Body of pancreas (tissue), 4 donors: ENCODE results near the gene GSG1L. TPM values are rescaled to one million over a fixed set of nuclear protein-coding genes. Genes with fewer than 3 reads are reported as not detected.
"Not testable (repeated sequence)": the region's sequence is repeated elsewhere in the genome, so short reads cannot be mapped to it uniquely, and the experiment has no call there.

Experiments used
- ATAC-seq: fragments of 150-250 bp; one replicate; pipeline ENCODE4 v1.9.1; 2016
- DNase-seq, 4 donors: peaks; one replicate each; pipeline ENCODE4 v3.0.0-alpha.2; 2019
- H3K27ac ChIP-seq, 4 donors: fragments of 200-600 bp; sonication (generic); 1 replicate in 3 of 4; 2 replicates in 1 of 4; pipeline versions ENCODE4 v1.5.1 to v1.6.1; 2016 to 2019; ENCODE audit warnings: mild to moderate bottlenecking in 1 of 4, mixed read lengths in 1 of 4, moderate library complexity in 1 of 4
- H3K27me3 ChIP-seq, 2 donors: fragments of 200-600 bp; sonication (generic); one replicate each; pipeline ENCODE4 v1.6.0; 2016; ENCODE audit warnings: mild to moderate bottlenecking in 1 of 2
- H3K36me3 ChIP-seq, 2 donors: fragments of 200-600 bp; sonication (generic); replicated peaks in 1 of 2; 2 replicates each; pipeline ENCODE4 v1.5.1; 2016; ENCODE audit warnings: low read depth in 2 of 2; ENCODE audit not compliant: insufficient read depth in 1 of 2
- H3K4me1 ChIP-seq: fragments of 200-600 bp; sonication (generic); one replicate; pipeline ENCODE4 v1.6.0; 2016
- H3K4me3 ChIP-seq, 2 donors: fragments of 200-600 bp; sonication (generic); 1 replicate in 1 of 2; 2 replicates in 1 of 2; pipeline ENCODE4 v1.5.1; 2016 to 2019
- H3K9me3 ChIP-seq, 3 donors: fragments of 200-600 bp; sonication (generic); 1 replicate in 2 of 3; 2 replicates in 1 of 3; pipeline ENCODE4 v1.5.1; 2016
- POLR2A ChIP-seq, 3 donors: fragments of 450-650 bp; IDR thresholded peaks; one replicate each; pipeline ENCODE4 v1.6.1; 2016; ENCODE audit warnings: antibody characterized with exemption in 3 of 3, mild to moderate bottlenecking in 2 of 3
- WGBS, 2 donors: methylation state at CpG; one replicate each; pipeline ENCODE4 v1.1.5; 2017; 5-methylcytosine and 5-hydroxymethylcytosine counted together
- intact Hi-C: fragments of 100-400 bp; cut with DNase I; formaldehyde crosslinking; loops from one replicate; pipeline ENCODE4 v1.15.1; 2023
- total RNA-seq, 2 donors: library from RNA; depleted of rRNA; stranded (reverse); fragments of >200 nt; gene quantifications; one replicate each; pipeline ENCODE4 v1.1.0, GENCODE V29; 2016
- TF ChIP-seq, protein P1 (sequence below), 7 experiments: fragments of 450-650 bp in 4 of 7; fragments of 200-600 bp in 3 of 7; sonication (generic) in 3 of 7; IDR thresholded peaks; one replicate each; pipeline ENCODE4 v1.5.1; 2016 to 2019; ENCODE audit warnings: antibody characterized with exemption in 7 of 7

GSG1L gene
- total RNA-seq, 2 donors from 2014 or later, result not detected

GRCh38 chr16:27982184-27982583 lies 81.3 kb downstream of the GSG1L start:
- intact Hi-C loops, result no loop called here
- Histone ChIP-seq H3K4me3 (no peak overlapping the region), H3K27ac (no peak overlapping the region), H3K27me3 (no peaks in the 10 kb centered on the region), H3K36me3 (no peaks in the 10 kb centered on the region), H3K4me1 (no peaks in the 10 kb centered on the region), H3K9me3 (no peaks in the 10 kb centered on the region)
- WGBS, 2 donors, result 56 to 66% methylated on average over 5 of the region's 5 CpGs
- no peak for DNase-seq
- TF ChIP-seq, protein P1, sequence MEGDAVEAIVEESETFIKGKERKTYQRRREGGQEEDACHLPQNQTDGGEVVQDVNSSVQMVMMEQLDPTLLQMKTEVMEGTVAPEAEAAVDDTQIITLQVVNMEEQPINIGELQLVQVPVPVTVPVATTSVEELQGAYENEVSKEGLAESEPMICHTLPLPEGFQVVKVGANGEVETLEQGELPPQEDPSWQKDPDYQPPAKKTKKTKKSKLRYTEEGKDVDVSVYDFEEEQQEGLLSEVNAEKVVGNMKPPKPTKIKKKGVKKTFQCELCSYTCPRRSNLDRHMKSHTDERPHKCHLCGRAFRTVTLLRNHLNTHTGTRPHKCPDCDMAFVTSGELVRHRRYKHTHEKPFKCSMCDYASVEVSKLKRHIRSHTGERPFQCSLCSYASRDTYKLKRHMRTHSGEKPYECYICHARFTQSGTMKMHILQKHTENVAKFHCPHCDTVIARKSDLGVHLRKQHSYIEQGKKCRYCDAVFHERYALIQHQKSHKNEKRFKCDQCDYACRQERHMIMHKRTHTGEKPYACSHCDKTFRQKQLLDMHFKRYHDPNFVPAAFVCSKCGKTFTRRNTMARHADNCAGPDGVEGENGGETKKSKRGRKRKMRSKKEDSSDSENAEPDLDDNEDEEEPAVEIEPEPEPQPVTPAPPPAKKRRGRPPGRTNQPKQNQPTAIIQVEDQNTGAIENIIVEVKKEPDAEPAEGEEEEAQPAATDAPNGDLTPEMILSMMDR (IDR thresholded peaks at IDR 0.05), result no peak
- TF ChIP-seq POLR2A (IDR thresholded peaks at IDR 0.05), result no peak
- ATAC-seq, result no peak

GRCh38 chr16:27980919-27981700 lies 82.4 kb downstream of the GSG1L start:
- ATAC-seq, result no peak
- DNase-seq, result no peak

GRCh38 chr16:27980076-27980775 lies 83.3 kb downstream of the GSG1L start:
- DNase-seq (no peak), ATAC-seq (no peak)
- Histone ChIP-seq H3K4me1 (no peaks in the 10 kb centered on the region), H3K9me3 (no peaks in the 10 kb centered on the region), H3K36me3 (no peaks in the 10 kb centered on the region), H3K27me3 (no peaks in the 10 kb centered on the region), H3K4me3 (no peak overlapping the region), H3K27ac (no peak overlapping the region)
- intact Hi-C loops, result no loop called here
- TF ChIP-seq, protein P1 (IDR thresholded peaks at IDR 0.05), result no peak
- no peak for TF ChIP-seq POLR2A (IDR thresholded peaks at IDR 0.05)
- WGBS, 2 donors, result 46 to 54% methylated on average over 7 to 11 of the region's 11 CpGs

More at GRCh38 chr16:27980919-27981700, 82.4 kb downstream of the GSG1L start:
- Histone ChIP-seq H3K36me3 (no peaks in the 10 kb centered on the region), H3K4me3 (no peak overlapping the region), H3K4me1 (no peaks in the 10 kb centered on the region), H3K9me3 (no peaks in the 10 kb centered on the region), H3K27me3 (no peaks in the 10 kb centered on the region), H3K27ac (no peak overlapping the region)
- WGBS, 2 donors, result 36 to 38% methylated on average over 8 to 9 of the region's 9 CpGs
- intact Hi-C loops, result no loop called here
- TF ChIP-seq POLR2A (IDR thresholded peaks at IDR 0.05), result no peak
- TF ChIP-seq, protein P1 (IDR thresholded peaks at IDR 0.05), result no peak

DNA sequence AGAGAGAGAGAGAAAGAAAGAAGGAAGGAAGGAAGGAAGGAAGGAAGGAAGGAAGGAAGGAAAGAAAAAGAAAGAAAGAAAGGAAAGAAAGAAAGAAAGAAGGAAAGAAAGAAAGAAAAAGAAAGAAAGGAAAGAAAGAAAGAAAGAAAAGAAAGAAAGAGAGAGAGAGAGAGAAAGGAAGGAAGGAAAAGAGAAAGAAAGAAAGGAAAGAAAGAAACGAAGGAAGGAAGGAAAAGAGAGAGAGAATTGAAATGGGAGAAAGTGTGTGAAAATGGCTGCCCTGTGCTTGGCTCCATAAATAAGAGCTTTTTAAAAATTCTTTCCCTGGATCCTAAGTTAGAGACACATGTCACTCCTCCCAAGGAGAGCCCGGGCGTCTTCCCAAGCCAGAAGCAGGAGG lies 83.8 kb downstream of the GSG1L start:
- DNase-seq, H3K27ac ChIP-seq, H3K36me3 ChIP-seq, H3K4me3 ChIP-seq, intact Hi-C loops, H3K27me3 ChIP-seq, H3K4me1 ChIP-seq, H3K9me3 ChIP-seq, ATAC-seq: not testable (repeated sequence)
- WGBS, 2 donors, result 27 to 40% methylated on average over 3 of the region's 3 CpGs

DNA sequence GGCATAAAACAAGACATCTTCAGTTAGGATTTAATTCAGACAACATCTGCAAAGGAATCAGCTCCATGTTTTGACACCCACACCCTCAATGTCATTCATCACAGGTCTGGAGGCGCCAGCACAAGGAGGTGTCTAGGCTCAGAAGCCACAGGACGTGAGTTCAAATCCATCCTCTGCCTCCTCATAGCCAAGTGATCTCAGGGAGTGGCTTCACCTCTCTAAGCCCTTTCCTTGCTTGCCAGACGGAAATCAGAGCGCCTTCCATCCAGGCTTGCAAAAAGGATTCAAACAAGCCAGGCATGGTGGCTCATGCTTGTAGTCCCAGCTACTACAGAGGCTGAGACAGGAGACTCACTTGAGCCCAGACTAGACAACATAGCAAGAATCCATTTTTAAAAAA lies 84.6 kb downstream of the GSG1L start:
- 70 to 75% methylated on average over 4 of the region's 4 CpGs for WGBS, 2 donors
- H3K9me3 ChIP-seq, result no peaks in the 10 kb centered on the region
- DNase-seq, result no peak
- H3K36me3 ChIP-seq, result no peaks in the 10 kb centered on the region
- H3K27ac ChIP-seq, result no peak overlapping the region
- TF ChIP-seq, protein P1 (IDR thresholded peaks at IDR 0.05), result no peak
- TF ChIP-seq POLR2A (IDR thresholded peaks at IDR 0.05), result no peak
- H3K4me1 ChIP-seq, result no peaks in the 10 kb centered on the region
- H3K4me3 ChIP-seq, result no peak overlapping the region
- H3K27me3 ChIP-seq, result no peaks in the 10 kb centered on the region
- intact Hi-C loops, result no loop called here
- no peak for ATAC-seq
